IMR-90 (cell line): ENCODE results near the gene ADAMTS6. TPM values are rescaled to one million over a fixed set of nuclear protein-coding genes. Genes with fewer than 3 reads are reported as not detected.

ENCODE experiments used
- ATAC-seq: fragments of 200-7000 bp; cut with Tn5 transposase; 2 replicates; pipeline ENCODE4 v1.9.1; 2020; ENCODE audit warnings: low read depth, mild to moderate bottlenecking, moderate library complexity
- BruUV-seq: library from RNA; stranded (reverse); fragments of 400-500 nt; replicated peaks from 2 replicates; lab custom pipeline; 2021; lab: Mats Ljungman, UMichigan
- CTCF ChIA-PET: fragments of 300-600 bp; formaldehyde crosslinking; extraction: SDS; loops from one replicate; lab custom pipeline; 2021; ENCODE audit warnings: antibody characterized with exemption; lab: Yijun Ruan, JAX
- POLR2A ChIA-PET: fragments of 300-600 bp; sonication (Branson Sonifier 250); formaldehyde crosslinking; loops from one replicate; lab custom pipeline; 2022; ENCODE audit warnings: antibody characterized with exemption; ENCODE audit not compliant: unreplicated experiment; lab: Charles Lee
- DNase-seq: peaks from one replicate; pipeline ENCODE4 v3.0.0; 2013
- H2AFZ ChIP-seq: replicated peaks from 2 replicates; pipeline ENCODE3; 2013; ENCODE audit warnings: low read length, mild to moderate bottlenecking; ENCODE audit not compliant: poor library complexity
- H2AK5ac ChIP-seq: 2 replicates; pipeline ENCODE4 v1.6.1; 2013; ENCODE audit warnings: low read depth, low read length, inconsistent platforms
- H2AK9ac ChIP-seq: replicated peaks from 2 replicates; pipeline ENCODE3; 2013; ENCODE audit warnings: mild to moderate bottlenecking, low read depth, low read length, moderate library complexity; ENCODE audit not compliant: poor library complexity
- H2BK120ac ChIP-seq: 2 replicates; pipeline ENCODE4 v1.6.1; 2013; ENCODE audit warnings: low read depth, low read length, inconsistent platforms
- H2BK15ac ChIP-seq: 3 replicates; pipeline ENCODE4 v1.6.1; 2013; ENCODE audit warnings: low read depth, low read length, inconsistent platforms
- H2BK20ac ChIP-seq: 2 replicates; pipeline ENCODE4 v1.6.1; 2013; ENCODE audit warnings: low read depth, mild to moderate bottlenecking, inconsistent platforms, low read length, moderate library complexity
- H2BK5ac ChIP-seq: 2 replicates; pipeline ENCODE4 v1.6.1; 2013; ENCODE audit warnings: mild to moderate bottlenecking, low read depth, low read length, inconsistent platforms; ENCODE audit not compliant: poor library complexity, severe bottlenecking
- H3K14ac ChIP-seq: replicated peaks from 2 replicates; pipeline ENCODE4 v1.6.1; 2013; ENCODE audit warnings: low read depth, low read length, inconsistent platforms
- H3K18ac ChIP-seq: 2 replicates; pipeline ENCODE4 v1.6.1; 2013; ENCODE audit warnings: low read depth, low read length, control low read depth
- H3K23ac ChIP-seq: 2 replicates; pipeline ENCODE4 v1.6.1; 2013; ENCODE audit warnings: low read depth, low read length, inconsistent platforms
- H3K27ac ChIP-seq: 2 replicates; pipeline ENCODE4 v1.5.1; 2013; ENCODE audit warnings: mild to moderate bottlenecking, control low read depth, low read length; ENCODE audit not compliant: insufficient read depth
- H3K27me3 ChIP-seq: 2 replicates; pipeline ENCODE4 v1.6.1; 2013; ENCODE audit warnings: low read length; ENCODE audit not compliant: control insufficient read depth, insufficient read depth
- H3K36me3 ChIP-seq: 2 replicates; pipeline ENCODE4 v1.6.1; 2013; ENCODE audit warnings: low read length, mixed read lengths; ENCODE audit not compliant: control insufficient read depth, insufficient read depth
- H3K4ac ChIP-seq: 2 replicates; pipeline ENCODE4 v1.6.1; 2013; ENCODE audit warnings: low read depth, low read length, inconsistent platforms
- H3K4me1 ChIP-seq: 2 replicates; pipeline ENCODE4 v1.6.1; 2013; ENCODE audit warnings: low read length, mixed read lengths; ENCODE audit not compliant: control insufficient read depth, insufficient read depth
- H3K4me2 ChIP-seq: 2 replicates; pipeline ENCODE4 v1.6.1; 2013; ENCODE audit warnings: low read depth, mild to moderate bottlenecking, control low read depth, low read length, moderate library complexity
- H3K4me3 ChIP-seq: 2 replicates; pipeline ENCODE4 v1.5.1; 2013; ENCODE audit warnings: low read depth, mild to moderate bottlenecking, control low read depth, low read length, moderate library complexity; ENCODE audit not compliant: insufficient read depth
- H3K56ac ChIP-seq: 2 replicates; pipeline ENCODE4 v1.6.1; 2013; ENCODE audit warnings: low read length, inconsistent platforms; ENCODE audit not compliant: insufficient read depth; ENCODE audit errors: extremely low read depth
- H3K79me1 ChIP-seq, 2 experiments: 2 replicates each; pipeline ENCODE4 v1.6.1; 2013; ENCODE audit warnings: low read length in 2 of 2, inconsistent platforms in 1 of 2, low read depth in 1 of 2
- H3K9ac ChIP-seq: 2 replicates; pipeline ENCODE4 v1.6.1; 2013; ENCODE audit warnings: low read depth, low read length, control low read depth
- H3K9me1 ChIP-seq: 2 replicates; pipeline ENCODE4 v1.6.1; 2013; ENCODE audit warnings: low read length, inconsistent platforms; ENCODE audit not compliant: insufficient read depth
- H3K9me3 ChIP-seq: 2 replicates; pipeline ENCODE4 v1.6.1; 2013; ENCODE audit warnings: low read length; ENCODE audit not compliant: control insufficient read depth, insufficient read depth
- H4K20me1 ChIP-seq: 2 replicates; pipeline ENCODE4 v1.6.1; 2013; ENCODE audit warnings: low read length, inconsistent platforms; ENCODE audit not compliant: insufficient read depth
- H4K5ac ChIP-seq: 2 replicates; pipeline ENCODE4 v1.6.1; 2013; ENCODE audit warnings: mild to moderate bottlenecking, low read depth, low read length, control low read depth
- H4K8ac ChIP-seq, 2 experiments: 2 replicates each; pipeline ENCODE4 v1.6.1; 2013; ENCODE audit warnings: low read depth in 2 of 2, low read length in 2 of 2, control low read depth in 1 of 2, inconsistent platforms in 1 of 2
- H4K91ac ChIP-seq: 2 replicates; pipeline ENCODE4 v1.6.1; 2013; ENCODE audit warnings: low read depth, low read length, inconsistent platforms; ENCODE audit not compliant: insufficient read depth
- CHD1 ChIP-seq: IDR thresholded peaks from 2 replicates; pipeline ENCODE4 v1.6.1; 2012; ENCODE audit warnings: low read depth, low read length, improper control_type of control experiment
- FOS ChIP-seq: fragments of 150-350 bp; IDR thresholded peaks from 2 replicates; pipeline ENCODE4 v1.6.1; 2016; ENCODE audit warnings: low read depth, low read length
- MAFK ChIP-seq: IDR thresholded peaks from 2 replicates; pipeline ENCODE4 v1.6.1; 2012; ENCODE audit warnings: low read depth, low read length, improper control_type of control experiment
- POLR2A ChIP-seq: IDR thresholded peaks from 2 replicates; pipeline ENCODE4 v1.6.1; 2012; ENCODE audit warnings: mild to moderate bottlenecking, low read depth, low read length
- RAD21 ChIP-seq: IDR thresholded peaks from 2 replicates; pipeline ENCODE4 v1.6.1; 2012; ENCODE audit warnings: low read length, improper control_type of control experiment
- RCOR1 ChIP-seq: IDR thresholded peaks from 2 replicates; pipeline ENCODE4 v1.6.1; 2012; ENCODE audit warnings: mild to moderate bottlenecking, low read length, improper control_type of control experiment; ENCODE audit not compliant: insufficient replicate concordance
- WGBS, 2 experiments: methylation state at CpG; one replicate each; pipeline versions ENCODE4 v1.1.5 to v1.1.7; 2013; ENCODE audit warnings: missing lambda C conversion rate in 2 of 2; ENCODE audit not compliant: insufficient read length in 1 of 2; ENCODE audit errors: extremely low coverage in 2 of 2; 5-methylcytosine and 5-hydroxymethylcytosine counted together
- dilution Hi-C: fragments of 300-500 bp; cut with HindIII; formaldehyde crosslinking; loops from one replicate; pipeline ENCODE4 v1.14.3; 2018; ENCODE audit warnings: low sequenced_read_pairs; ENCODE audit not compliant: unreplicated experiment
- in situ Hi-C: fragments of 300-500 bp; cut with MboI; formaldehyde crosslinking; loops from 3 replicates; pipeline ENCODE4 v1.14.3; 2019; ENCODE audit warnings: low sequenced_read_pairs, inconsistent platforms, mixed read lengths
- intact Hi-C: fragments of 100-400 bp; cut with micrococcal nuclease; formaldehyde crosslinking; loops from 2 replicates; pipeline ENCODE4 v1.10.0; 2022
- polyA plus RNA-seq, 3 experiments: library from polyadenylated mRNA; depleted of rRNA; stranded (reverse); fragments of >200 nt; gene quantifications; 2 replicates each; pipeline ENCODE4 v1.2.3, GENCODE V29; 2012; ENCODE audit warnings: low replicate concordance in 1 of 3
- total RNA-seq: library from RNA; depleted of rRNA; stranded (reverse); fragments of >200 nt; gene quantifications from 2 replicates; pipeline ENCODE4 v1.2.3, GENCODE V29; 2012
- TF ChIP-seq, protein P1 (sequence below): fragments of 150-350 bp; IDR thresholded peaks from 2 replicates; pipeline ENCODE4 v1.6.1; 2017; ENCODE audit warnings: mild to moderate bottlenecking, antibody characterized with exemption, low read length, low read depth

Gene ADAMTS6
- total and polyA plus RNA-seq, 2 of the 4 experiments (the other 2 are of a cell fraction) = 23.9 to 173 TPM

- intact Hi-C loops = loop anchor here (2.0 to 5.0 kb wide), 4 partner anchors 73 to 281 kb away; partner anchors contain the start of gene ADAMTS6
- peak overlapping the region; percentile 22; the same call in 1 of the 2 replicates for H3K4me2 ChIP-seq
- H3K36me3 ChIP-seq = peaks cover 3% of the 10 kb centered on the region; the same call in 1 of the 2 replicates
- peak overlapping the region; percentile 86; the same call in 1 of the 2 replicates for H2BK120ac ChIP-seq
- no peak overlapping the region for H2AFZ ChIP-seq
- peak overlapping the region; percentile 75 to 90; a peak in 3 of 4 replicates for H4K8ac ChIP-seq
- peaks cover 6% of the 10 kb centered on the region; the same call in 1 of the 2 replicates for H3K9me1 ChIP-seq
- no peak overlapping the region for H2AK5ac ChIP-seq
- no peak overlapping the region for H2AK9ac ChIP-seq
- no peak for TF ChIP-seq FOS
- TF ChIP-seq RCOR1 = no peak
- no peak for TF ChIP-seq MAFK
- TF ChIP-seq, protein P1, sequence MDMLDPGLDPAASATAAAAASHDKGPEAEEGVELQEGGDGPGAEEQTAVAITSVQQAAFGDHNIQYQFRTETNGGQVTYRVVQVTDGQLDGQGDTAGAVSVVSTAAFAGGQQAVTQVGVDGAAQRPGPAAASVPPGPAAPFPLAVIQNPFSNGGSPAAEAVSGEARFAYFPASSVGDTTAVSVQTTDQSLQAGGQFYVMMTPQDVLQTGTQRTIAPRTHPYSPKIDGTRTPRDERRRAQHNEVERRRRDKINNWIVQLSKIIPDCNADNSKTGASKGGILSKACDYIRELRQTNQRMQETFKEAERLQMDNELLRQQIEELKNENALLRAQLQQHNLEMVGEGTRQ = no peak
- no peak for TF ChIP-seq POLR2A
- no peak for TF ChIP-seq CHD1
- TF ChIP-seq RAD21 = no peak
- peak overlapping the region; percentile 74 for H3K56ac ChIP-seq
- in situ Hi-C loops = loop anchor here (5.0 kb wide), 1 partner anchor 282 kb away; the partner anchor contains the start of gene ADAMTS6
- no peaks in the 10 kb centered on the region for H4K20me1 ChIP-seq
- H3K27ac ChIP-seq = peak overlapping the region; percentile 86
- H3K4me3 ChIP-seq = no peak overlapping the region
- H3K14ac ChIP-seq = 0 out of 2 replicates have a peak overlapping the region, but pooled peaks have one; percentile 45
- H2BK20ac ChIP-seq = peak overlapping the region; percentile 65; the same call in 1 of the 2 replicates
- peaks cover 19 to 27% of the 10 kb centered on the region in 2 experiments for H3K79me1 ChIP-seq
- H2BK15ac ChIP-seq = no peak overlapping the region; the same call in 2 of the 3 replicates
- peak overlapping the region; percentile 69 for H3K9ac ChIP-seq
- peak overlapping the region; percentile 76; the same call in 1 of the 2 replicates for H3K4ac ChIP-seq
- peak overlapping the region; percentile 38; the same call in 1 of the 2 replicates for H4K91ac ChIP-seq
- H3K27me3 ChIP-seq = no peaks in the 10 kb centered on the region
- H3K23ac ChIP-seq = peak overlapping the region; percentile 17; the same call in 1 of the 2 replicates
- dilution Hi-C loops = no loop called here
- no TSS peak for BruUV-seq
- peak overlapping the region; percentile 66; the same call in 1 of the 2 replicates for H3K18ac ChIP-seq
- peak; percentile 83 for DNase-seq
- H3K9me3 ChIP-seq = no peaks in the 10 kb centered on the region
- peak overlapping the region; percentile 69; the same call in 1 of the 2 replicates for H4K5ac ChIP-seq
- whole genome bisulfite sequencing, 2 experiments = no CpG with 5 or more reads among the region's 3 CpGs
- peak; percentile 32 for ATAC-seq
- ChIA-PET POLR2A (interaction anchor here (1.0 kb wide), 1 partner anchor 280 kb away, joined by 4 read pairs; no protein-coding TSS in a partner anchor), CTCF (no interaction called here)
- H2BK5ac ChIP-seq = peak overlapping the region; percentile 100
- H3K4me1 ChIP-seq = peaks cover 14% of the 10 kb centered on the region
Measured at GRCh38 chr5:65199993-65200675, 281.6 kb downstream of the ADAMTS6 start.
